ENCODE measurements around the gene TRDN. TPM values are rescaled to one million over a fixed set of nuclear protein-coding genes. Genes with fewer than 3 reads are reported as not detected.

TRDN gene
- total RNA-seq, 1 experiment from 2014 or later: 10.4 TPM

DNA sequence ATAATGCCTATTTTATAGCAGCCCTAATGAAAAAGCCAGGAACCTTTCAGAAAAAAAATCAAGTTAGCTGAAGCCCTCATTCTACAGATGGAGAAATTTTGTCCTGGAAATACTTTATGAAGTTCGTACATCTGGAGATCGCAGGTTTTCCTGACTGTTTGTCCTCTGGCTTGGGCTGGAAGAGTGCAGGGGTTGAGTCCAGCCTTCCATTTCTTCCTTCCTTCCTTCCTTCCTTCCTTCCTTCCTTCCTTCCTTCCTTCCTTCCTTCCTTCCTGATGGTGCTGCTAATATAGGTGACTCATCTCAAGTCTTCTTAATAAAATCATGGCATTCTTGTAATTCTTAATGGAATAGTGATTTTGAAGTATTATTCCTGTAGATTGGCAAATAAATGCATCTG is 413.3 kb downstream of the TRDN start:
- Histone ChIP-seq H3K79me1 (ENCODE audit: insufficient read depth, low read depth, low read length, poor library complexity, severe bottlenecking) (no peaks in the 10 kb centered on the region), H2AFZ (ENCODE audit: low read length) (no peak overlapping the region), H3K56ac (ENCODE audit: insufficient read length, low read depth, low read length) (no peak overlapping the region), H3K23me2 (ENCODE audit: insufficient read length, low read depth, low read length, poor library complexity, severe bottlenecking) (no peaks in the 10 kb centered on the region), H3K9ac (ENCODE audit: extremely low read depth, insufficient read length, low read length) (no peak overlapping the region), H3K4ac (ENCODE audit: low read depth, low read length) (no peak overlapping the region), H4K5ac (ENCODE audit: insufficient read length, low read depth, low read length) (no peak overlapping the region), H3K79me2 (ENCODE audit: insufficient read depth, low read length) (no peaks in the 10 kb centered on the region), H3K18ac (ENCODE audit: insufficient read length, low read depth, low read length) (no peak overlapping the region), H4K20me1 (ENCODE audit: control insufficient read depth, insufficient read depth, insufficient read length) (no peaks in the 10 kb centered on the region), H2BK5ac (ENCODE audit: insufficient read length, low read length) (no peak overlapping the region), H3T11ph (ENCODE audit: low read length) (no peak overlapping the region), H3K27me3 (ENCODE audit: insufficient read depth, low read length) (no peaks in the 10 kb centered on the region), H4K91ac (ENCODE audit: insufficient read length, low read depth, low read length) (no peak overlapping the region), H2BK12ac (ENCODE audit: insufficient read length, low read depth, low read length) (no peak overlapping the region), H3K14ac (ENCODE audit: insufficient read depth, low read length) (no peak overlapping the region), H2AK5ac (ENCODE audit: insufficient read length, low read length) (no peak overlapping the region), H3K4me2 (ENCODE audit: insufficient read depth, insufficient read length, low read length) (no peak overlapping the region), H3K4me1 (ENCODE audit: insufficient read depth, low read length) (no peaks in the 10 kb centered on the region), H3K9me3 (ENCODE audit: control insufficient read depth, low read depth, low read length) (no peaks in the 10 kb centered on the region), H2BK120ac (ENCODE audit: low read depth, low read length, poor library complexity, severe bottlenecking) (no peak overlapping the region), H3K27ac (ENCODE audit: insufficient read length, low read depth, low read length) (no peak overlapping the region), H3K23ac (ENCODE audit: insufficient read length, low read depth, low read length) (no peak overlapping the region), H2BK20ac (ENCODE audit: low read depth, low read length, poor library complexity, severe bottlenecking) (no peak overlapping the region), H4K8ac (replicated peaks; ENCODE audit: insufficient read length, low read depth, low read length) (no peak overlapping the region), H2BK15ac (ENCODE audit: low read depth, low read length) (no peak overlapping the region)
- Mint-ChIP-seq H3K36me3 (ENCODE audit: insufficient read depth in 1 of 3, low read depth in 3 of 3) (no peaks in the 10 kb centered on the region), H3K27me3 (ENCODE audit: low read depth) (no peaks in the 10 kb centered on the region), H3K27ac (no peak overlapping the region; a peak in 1 of 7 replicates), H3K4me1 (no peaks in the 10 kb centered on the region), H3K9me3 (no peaks in the 10 kb centered on the region), H3K4me3 (no peak overlapping the region)
- no CpG with 5 or more reads among the region's 2 CpGs for WGBS (ENCODE audit: extremely low coverage, insufficient read length, low lambda C conversion rate)
- no peak for TF ChIP-seq CTCF (conservative IDR thresholded peaks at IDR 0.05)
- no peak for DNase-seq
